ENCODE measurements around the gene IGSF21. TPM values are rescaled to one million over a fixed set of nuclear protein-coding genes. Genes with fewer than 3 reads are reported as not detected.

Gene IGSF21
- total and polyA plus RNA-seq, 10 of the 15 experiments (the other 5 are each of a cell fraction or from before 2014, with no cell fraction given) = 0.03 to 0.49 TPM; not detected in 8

GRCh38 chr1:18109756-18110597, 2.4 kb downstream of the IGSF21 start:
- WGBS (ENCODE audit: insufficient coverage, insufficient replicate concordance, low lambda C conversion rate, missing lambda C conversion rate) = 8% methylated on average over 48 of the region's 60 CpGs
- no peak for FAIRE-seq
- no peak for TF ChIP-seq SREBF2 (IDR thresholded peaks at IDR 0.05; ENCODE audit: low read length)
- peak in 2 of 3 experiments; percentile 6 to 9; a peak in 1 of 6 replicates for TF ChIP-seq CTCF (IDR thresholded peaks at IDR 0.05 in 2 of 3, conservative IDR thresholded peaks at IDR 0.05 in 1 of 3; ENCODE audit: control insufficient read depth in 2 of 3, extremely low read depth in 1 of 3, insufficient read depth in 1 of 3, low read depth in 3 of 3, low read length in 3 of 3)
- intact Hi-C loops (cut with micrococcal nuclease; ENCODE audit: unreplicated experiment) (no loop called here), in situ Hi-C loops (cut with MboI) (no loop called here)
- Histone ChIP-seq H3K4me2 (ENCODE audit: control insufficient read depth, insufficient read depth) (no peak overlapping the region), H3K9me3 (replicated peaks; ENCODE audit: control insufficient read depth, insufficient read depth, low read length) (no peaks in the 10 kb centered on the region), H3K36me3 (ENCODE audit: control insufficient read depth in 2 of 2, insufficient read depth in 2 of 2, low read length in 1 of 2) (no peaks in the 10 kb centered on the region), H4K20me1 (ENCODE audit: control insufficient read depth, insufficient read depth) (no peaks in the 10 kb centered on the region), H3K79me2 (ENCODE audit: control insufficient read depth, insufficient read depth, low read length) (no peaks in the 10 kb centered on the region), H3K27me3 (replicated peaks in 1 of 2; ENCODE audit: control insufficient read depth in 2 of 2, insufficient read depth in 2 of 2, low read length in 1 of 2) (peaks cover 5 to 7% of the 10 kb centered on the region in 2 experiments), H3K4me3 (no peak overlapping the region), H3K9ac (ENCODE audit: control insufficient read depth, insufficient read depth, low read length) (no peak overlapping the region), H3K4me1 (ENCODE audit: control insufficient read depth, insufficient read depth, low read length) (no peaks in the 10 kb centered on the region), H3K27ac (ENCODE audit: control insufficient read depth, insufficient read depth) (no peak overlapping the region), H2AFZ (ENCODE audit: control insufficient read depth, low read depth, low read length) (no peak overlapping the region)
- ChIA-PET CTCF (no interaction called here), POLR2A (no interaction called here), RAD21 (ENCODE audit: unreplicated experiment) (no interaction called here), SMC1A (ENCODE audit: uncharacterized antibody, unreplicated experiment) (no interaction called here)
- BruUV-seq (replicated peaks) = no TSS peak
- no peak for ATAC-seq
- no peak for DNase-seq (ENCODE audit: low read depth, low spot score)

- SMC1A ChIA-PET (ENCODE audit: uncharacterized antibody, unreplicated experiment) = no interaction called here
- RAD21 ChIA-PET (ENCODE audit: unreplicated experiment) = no interaction called here
- TF ChIP-seq EP300 (IDR thresholded peaks at IDR 0.05; ENCODE audit: borderline replicate concordance in 1 of 2, control insufficient read depth in 1 of 2, low read depth in 2 of 2, low read length in 2 of 2) (no peak), ASH2L (IDR thresholded peaks at IDR 0.05; ENCODE audit: borderline replicate concordance, low read depth) (no peak), IRF4 (IDR thresholded peaks at IDR 0.05; ENCODE audit: low read depth, low read length) (no peak), NFYA (IDR thresholded peaks at IDR 0.05; ENCODE audit: borderline replicate concordance, low read depth, low read length) (no peak), NFIC (IDR thresholded peaks at IDR 0.05; ENCODE audit: low read depth, low read length) (no peak), POLR2A (IDR thresholded peaks at IDR 0.05; ENCODE audit: low read depth, low read length) (no peak), SIX5 (IDR thresholded peaks at IDR 0.05; ENCODE audit: low read depth, low read length, severe bottlenecking) (no peak), MTA2 (IDR thresholded peaks at IDR 0.05; ENCODE audit: low read depth) (no peak), HDAC2 (IDR thresholded peaks at IDR 0.05) (no peak)
- POLR2A ChIA-PET = no interaction called here
- no TSS peak for BruUV-seq (replicated peaks)
- Histone ChIP-seq H3K27ac (ENCODE audit: control insufficient read depth, insufficient read depth) (no peak overlapping the region), H4K20me1 (ENCODE audit: control insufficient read depth, insufficient read depth) (no peaks in the 10 kb centered on the region), H3K4me1 (ENCODE audit: control insufficient read depth, insufficient read depth, low read length) (no peaks in the 10 kb centered on the region), H3K79me2 (ENCODE audit: control insufficient read depth, insufficient read depth, low read length) (no peaks in the 10 kb centered on the region), H3K4me3 (no peak overlapping the region), H3K4me2 (ENCODE audit: control insufficient read depth, insufficient read depth) (no peak overlapping the region), H3K27me3 (replicated peaks in 1 of 2; ENCODE audit: control insufficient read depth in 2 of 2, insufficient read depth in 2 of 2, low read length in 1 of 2) (peaks cover 5 to 7% of the 10 kb centered on the region in 2 experiments), H2AFZ (ENCODE audit: control insufficient read depth, low read depth, low read length) (no peak overlapping the region), H3K9me3 (replicated peaks; ENCODE audit: control insufficient read depth, insufficient read depth, low read length) (no peaks in the 10 kb centered on the region), H3K9ac (ENCODE audit: control insufficient read depth, insufficient read depth, low read length) (no peak overlapping the region), H3K36me3 (ENCODE audit: control insufficient read depth in 2 of 2, insufficient read depth in 2 of 2, low read length in 1 of 2) (no peaks in the 10 kb centered on the region)
- ATAC-seq (no peak), FAIRE-seq (no peak), DNase-seq (ENCODE audit: low read depth, low spot score) (no peak)
- in situ Hi-C loops (cut with MboI) = no loop called here
- CTCF ChIA-PET = no interaction called here
- intact Hi-C loops (cut with micrococcal nuclease; ENCODE audit: unreplicated experiment) = no loop called here
- WGBS (ENCODE audit: insufficient coverage, insufficient replicate concordance, low lambda C conversion rate, missing lambda C conversion rate) = 1% methylated on average over 17 of the region's 17 CpGs
Measured at GRCh38 chr1:18110598-18110939, 3.0 kb downstream of the IGSF21 start.

Measured in GM12878 (cell line).